ENCODE results near the gene PDCD7.

Gene PDCD7

DNA sequence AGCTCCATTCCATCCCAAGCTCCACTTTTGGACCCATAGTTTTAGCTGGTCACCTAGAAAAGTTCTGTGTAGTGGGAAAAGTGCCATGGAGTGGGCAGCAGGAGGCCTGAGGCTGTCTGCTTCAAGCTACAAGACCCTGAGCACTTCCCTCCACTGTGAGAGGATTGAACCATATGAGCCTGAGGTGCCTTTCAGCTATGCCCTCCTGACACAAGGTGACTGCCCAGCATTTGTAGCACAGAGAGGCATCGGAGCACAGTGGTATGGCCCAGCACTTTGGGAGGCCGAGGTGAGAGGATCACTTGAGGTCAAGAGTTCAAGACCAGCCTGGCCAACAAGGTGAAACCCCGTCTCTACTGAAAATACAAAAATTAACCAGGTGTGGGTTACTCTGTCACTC, 61.0 kb downstream of the PDCD7 start:
- TF ChIP-seq, protein P1, sequence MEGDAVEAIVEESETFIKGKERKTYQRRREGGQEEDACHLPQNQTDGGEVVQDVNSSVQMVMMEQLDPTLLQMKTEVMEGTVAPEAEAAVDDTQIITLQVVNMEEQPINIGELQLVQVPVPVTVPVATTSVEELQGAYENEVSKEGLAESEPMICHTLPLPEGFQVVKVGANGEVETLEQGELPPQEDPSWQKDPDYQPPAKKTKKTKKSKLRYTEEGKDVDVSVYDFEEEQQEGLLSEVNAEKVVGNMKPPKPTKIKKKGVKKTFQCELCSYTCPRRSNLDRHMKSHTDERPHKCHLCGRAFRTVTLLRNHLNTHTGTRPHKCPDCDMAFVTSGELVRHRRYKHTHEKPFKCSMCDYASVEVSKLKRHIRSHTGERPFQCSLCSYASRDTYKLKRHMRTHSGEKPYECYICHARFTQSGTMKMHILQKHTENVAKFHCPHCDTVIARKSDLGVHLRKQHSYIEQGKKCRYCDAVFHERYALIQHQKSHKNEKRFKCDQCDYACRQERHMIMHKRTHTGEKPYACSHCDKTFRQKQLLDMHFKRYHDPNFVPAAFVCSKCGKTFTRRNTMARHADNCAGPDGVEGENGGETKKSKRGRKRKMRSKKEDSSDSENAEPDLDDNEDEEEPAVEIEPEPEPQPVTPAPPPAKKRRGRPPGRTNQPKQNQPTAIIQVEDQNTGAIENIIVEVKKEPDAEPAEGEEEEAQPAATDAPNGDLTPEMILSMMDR (IDR thresholded peaks at IDR 0.05; ENCODE audit: borderline replicate concordance, control extremely low read depth, extremely low read depth, insufficient read depth, missing control alignments), result no peak
- in situ Hi-C loops (cut with MboI; ENCODE audit: low sequenced_read_pairs, unreplicated experiment), result no loop called here
- no peak for DNase-seq (ENCODE audit: low spot score)

DNA sequence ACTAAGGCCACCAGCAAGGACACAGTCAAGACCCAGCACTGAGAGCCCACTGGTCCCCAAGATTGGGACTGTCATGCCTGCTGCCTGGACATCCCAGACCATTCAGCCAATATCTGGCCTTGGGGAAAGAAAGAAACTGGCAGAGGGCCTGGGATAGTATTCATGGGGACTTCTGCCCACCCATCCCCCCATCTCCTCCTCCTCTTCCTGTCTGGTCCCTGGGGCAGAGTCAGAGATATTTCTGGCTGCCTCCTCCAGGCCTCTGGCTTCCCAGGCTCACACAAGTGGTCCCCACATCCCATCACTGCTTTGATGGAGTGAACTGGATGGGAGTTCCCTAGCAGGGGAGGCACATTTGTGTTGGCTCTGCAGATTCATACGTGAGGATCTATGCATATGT, 61.6 kb downstream of the PDCD7 start:
- in situ Hi-C loops (cut with MboI; ENCODE audit: low sequenced_read_pairs, unreplicated experiment), result no loop called here
- DNase-seq (ENCODE audit: low spot score), result no peak
- TF ChIP-seq, protein P1 (IDR thresholded peaks at IDR 0.05; ENCODE audit: borderline replicate concordance, control extremely low read depth, extremely low read depth, insufficient read depth, missing control alignments), result no peak

DNA sequence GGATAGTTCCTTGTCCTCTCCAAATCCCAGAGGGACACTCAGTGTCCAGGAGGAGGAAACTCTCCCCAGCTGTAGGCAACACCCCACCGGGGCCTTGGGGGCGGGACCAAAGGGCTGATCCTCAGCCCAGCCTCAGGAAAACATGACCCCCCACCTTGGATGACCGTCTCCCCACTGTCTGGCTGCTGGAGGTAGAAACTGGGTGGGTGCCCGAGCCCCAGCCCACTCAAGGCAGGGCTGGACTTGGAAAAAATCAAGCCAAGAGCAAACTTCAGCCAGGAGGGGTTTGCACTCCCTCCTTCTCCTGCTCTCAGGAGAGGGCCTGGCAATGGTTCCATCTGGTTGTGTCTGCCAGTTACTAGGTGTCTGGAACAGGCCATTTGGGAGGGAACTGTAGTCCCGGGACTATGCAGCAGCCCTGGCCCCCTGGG, 62.2 kb downstream of the PDCD7 start:
- in situ Hi-C loops (cut with MboI; ENCODE audit: low sequenced_read_pairs, unreplicated experiment), result no loop called here
- TF ChIP-seq, protein P1 (IDR thresholded peaks at IDR 0.05; ENCODE audit: borderline replicate concordance, control extremely low read depth, extremely low read depth, insufficient read depth, missing control alignments), result no peak
- no peak for DNase-seq (ENCODE audit: low spot score)

DNA sequence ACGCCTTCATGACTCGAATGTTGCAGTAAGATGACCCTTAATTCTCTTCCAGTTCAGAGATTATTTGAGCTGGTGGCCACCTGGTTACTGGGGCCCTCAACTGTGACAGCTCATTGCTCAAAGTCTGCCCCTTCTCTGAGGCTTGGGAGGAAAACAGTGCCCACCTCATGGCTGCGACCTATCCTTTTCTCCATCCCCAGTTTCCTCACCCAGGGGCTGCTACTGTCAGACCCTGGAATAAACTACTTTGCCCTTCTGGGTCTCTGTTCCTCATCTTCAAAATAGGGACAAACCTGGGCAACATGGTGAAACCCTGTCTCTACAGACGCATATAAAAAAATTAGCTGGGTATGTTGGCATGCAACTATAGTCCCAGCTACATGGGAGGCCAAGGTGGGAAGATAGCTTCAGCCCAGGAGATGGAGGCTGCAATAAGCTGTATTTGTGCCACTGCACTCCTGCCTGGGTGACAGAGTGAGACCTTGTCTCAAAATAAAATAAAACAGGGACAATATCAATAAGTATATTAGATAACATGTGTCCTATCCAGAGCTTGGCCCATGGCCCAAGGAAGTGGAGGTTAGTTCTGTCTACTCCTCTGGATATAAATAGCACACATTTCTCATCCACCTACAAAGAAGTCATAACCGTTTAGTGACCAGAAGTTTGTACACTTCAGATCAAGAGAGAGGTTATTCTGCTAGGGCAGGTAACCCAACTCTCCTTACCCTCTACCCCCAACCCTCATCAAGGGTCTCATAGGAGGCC, 63.6 kb downstream of the PDCD7 start:
- no peak for DNase-seq (ENCODE audit: low spot score)
- in situ Hi-C loops (cut with MboI; ENCODE audit: low sequenced_read_pairs, unreplicated experiment), result no loop called here
- TF ChIP-seq, protein P1 (IDR thresholded peaks at IDR 0.05; ENCODE audit: borderline replicate concordance, control extremely low read depth, extremely low read depth, insufficient read depth, missing control alignments), result no peak

DNA sequence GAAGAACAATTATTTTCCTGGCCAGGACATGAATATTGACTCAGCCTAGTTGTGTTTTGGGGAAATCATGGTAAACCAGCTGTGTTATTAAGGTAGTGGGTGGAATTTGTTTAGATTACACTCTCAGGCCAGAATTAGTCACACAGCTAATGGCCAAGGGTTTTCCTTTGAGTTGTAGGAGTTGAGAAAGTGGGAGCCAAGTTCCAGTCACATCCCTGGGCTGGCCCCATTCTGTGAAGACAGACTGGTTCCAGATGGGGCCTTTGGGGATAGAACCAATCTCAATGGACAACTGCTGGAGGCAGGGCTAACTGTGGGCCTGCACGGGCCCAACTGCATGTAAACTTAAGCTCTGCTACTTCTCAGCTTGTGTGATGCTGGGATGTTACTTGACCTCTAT, 64.4 kb downstream of the PDCD7 start:
- TF ChIP-seq, protein P1 (IDR thresholded peaks at IDR 0.05; ENCODE audit: borderline replicate concordance, control extremely low read depth, extremely low read depth, insufficient read depth, missing control alignments), result no peak
- no peak for DNase-seq (ENCODE audit: low spot score)

DNA sequence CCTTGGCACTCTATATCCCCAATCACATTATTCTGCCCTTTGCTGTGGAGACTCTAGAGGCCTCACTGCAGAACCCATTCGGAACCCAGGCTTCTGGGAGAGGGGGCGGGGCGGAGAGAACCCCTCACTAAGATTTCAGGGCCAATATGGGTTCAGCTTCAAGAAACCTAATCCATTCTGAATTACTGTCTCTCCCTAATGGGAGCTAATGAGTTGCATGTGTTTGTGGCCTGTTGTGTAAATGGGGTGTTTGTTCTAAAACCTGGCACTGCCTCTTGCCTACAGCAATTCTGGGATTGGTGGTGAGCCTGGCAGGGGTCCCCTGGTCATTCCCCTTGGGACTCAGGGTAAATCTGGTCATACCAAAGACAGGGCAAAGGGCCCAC, 65.2 kb downstream of the PDCD7 start:
- no peak for DNase-seq (ENCODE audit: low spot score)
- in situ Hi-C loops (cut with MboI; ENCODE audit: low sequenced_read_pairs, unreplicated experiment), result no loop called here
- TF ChIP-seq, protein P1 (IDR thresholded peaks at IDR 0.05; ENCODE audit: borderline replicate concordance, control extremely low read depth, extremely low read depth, insufficient read depth, missing control alignments), result no peak

More for the DNA sequence above, 64.4 kb downstream of the PDCD7 start:
- in situ Hi-C loops (cut with MboI; ENCODE audit: low sequenced_read_pairs, unreplicated experiment), result no loop called here

All from GM13976 (cell line).